Chondrocyte (in vitro differentiated cells): ENCODE measurements around the gene SYNCRIP. TPM values are rescaled to one million over a fixed set of nuclear protein-coding genes. Genes with fewer than 3 reads are reported as not detected.
"Not testable (repeated sequence)": the region's sequence is repeated elsewhere in the genome, so short reads cannot be mapped to it uniquely, and the experiment has no call there.

Source experiments
- DNase-seq: peaks from one replicate; pipeline ENCODE4 v3.0.0; 2021; ENCODE audit warnings: mixed read lengths, low spot score
- H3K27ac Mint-ChIP-seq: one replicate; pipeline ENCODE4 v1.8.0; 2021; ENCODE audit warnings: mild to moderate bottlenecking, moderate library complexity, mixed read lengths; ENCODE audit not compliant: unreplicated experiment
- H3K27me3 Mint-ChIP-seq: 2 replicates; pipeline ENCODE4 v1.8.0; 2021; ENCODE audit warnings: low read depth, mixed read lengths
- H3K36me3 Mint-ChIP-seq: 2 replicates; pipeline ENCODE4 v1.8.0; 2021; ENCODE audit warnings: low read depth, mixed read lengths
- H3K4me1 Mint-ChIP-seq: 2 replicates; pipeline ENCODE4 v1.8.0; 2021; ENCODE audit warnings: low read depth, mild to moderate bottlenecking, mixed read lengths
- H3K4me3 Mint-ChIP-seq: one replicate; pipeline ENCODE4 v1.8.0; 2021; ENCODE audit warnings: mild to moderate bottlenecking, moderate library complexity, mixed read lengths; ENCODE audit not compliant: unreplicated experiment
- H3K9me3 Mint-ChIP-seq: 2 replicates; pipeline ENCODE4 v1.8.0; 2021; ENCODE audit warnings: low read depth, mixed read lengths
- total RNA-seq: library from RNA; stranded (reverse); gene quantifications from 3 replicates; pipeline ENCODE4 v1.2.1, GENCODE V29; 2021
- TF ChIP-seq, protein P1 (sequence below): fragments of 200-600 bp; sonication (generic); IDR thresholded peaks from 2 replicates; pipeline ENCODE4 v1.5.0; 2021; ENCODE audit warnings: antibody characterized with exemption, mild to moderate bottlenecking, moderate library complexity

Gene SYNCRIP
- total RNA-seq, 1 donor from 2014 or later: 90.5 TPM

GRCh38 chr6:85641897-85642773, 551 bp downstream of the SYNCRIP start:
- H3K9me3 Mint-ChIP-seq: no peaks in the 10 kb centered on the region

GRCh38 chr6:85641522-85641896, 1.2 kb downstream of the SYNCRIP start:
- DNase-seq: no peak
- Mint-ChIP-seq H3K4me3 (peak overlapping the region; percentile 87), H3K27ac (peak overlapping the region; percentile 84), H3K9me3 (no peaks in the 10 kb centered on the region), H3K36me3 (peaks cover 27% of the 10 kb centered on the region), H3K27me3 (no peaks in the 10 kb centered on the region), H3K4me1 (peaks cover 57% of the 10 kb centered on the region)
- TF ChIP-seq, protein P1, sequence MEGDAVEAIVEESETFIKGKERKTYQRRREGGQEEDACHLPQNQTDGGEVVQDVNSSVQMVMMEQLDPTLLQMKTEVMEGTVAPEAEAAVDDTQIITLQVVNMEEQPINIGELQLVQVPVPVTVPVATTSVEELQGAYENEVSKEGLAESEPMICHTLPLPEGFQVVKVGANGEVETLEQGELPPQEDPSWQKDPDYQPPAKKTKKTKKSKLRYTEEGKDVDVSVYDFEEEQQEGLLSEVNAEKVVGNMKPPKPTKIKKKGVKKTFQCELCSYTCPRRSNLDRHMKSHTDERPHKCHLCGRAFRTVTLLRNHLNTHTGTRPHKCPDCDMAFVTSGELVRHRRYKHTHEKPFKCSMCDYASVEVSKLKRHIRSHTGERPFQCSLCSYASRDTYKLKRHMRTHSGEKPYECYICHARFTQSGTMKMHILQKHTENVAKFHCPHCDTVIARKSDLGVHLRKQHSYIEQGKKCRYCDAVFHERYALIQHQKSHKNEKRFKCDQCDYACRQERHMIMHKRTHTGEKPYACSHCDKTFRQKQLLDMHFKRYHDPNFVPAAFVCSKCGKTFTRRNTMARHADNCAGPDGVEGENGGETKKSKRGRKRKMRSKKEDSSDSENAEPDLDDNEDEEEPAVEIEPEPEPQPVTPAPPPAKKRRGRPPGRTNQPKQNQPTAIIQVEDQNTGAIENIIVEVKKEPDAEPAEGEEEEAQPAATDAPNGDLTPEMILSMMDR: no peak

More at GRCh38 chr6:85641897-85642773, 551 bp downstream of the SYNCRIP start:
- DNase-seq: peak; percentile 94
- Mint-ChIP-seq H3K27me3 (no peaks in the 10 kb centered on the region), H3K4me1 (peaks cover 54% of the 10 kb centered on the region), H3K4me3 (peak overlapping the region; percentile 87), H3K36me3 (peaks cover 23% of the 10 kb centered on the region), H3K27ac (peak overlapping the region; percentile 100)
- TF ChIP-seq, protein P1: peak; percentile 4

- no peaks in the 10 kb centered on the region for H3K27me3 Mint-ChIP-seq
- H3K4me3 Mint-ChIP-seq: peak overlapping the region; percentile 87
- H3K27ac Mint-ChIP-seq: peak overlapping the region; percentile 83
- TF ChIP-seq, protein P1: no peak
- H3K4me1 Mint-ChIP-seq: peaks cover 57% of the 10 kb centered on the region
- H3K36me3 Mint-ChIP-seq: peaks cover 28% of the 10 kb centered on the region
- DNase-seq: no peak
- H3K9me3 Mint-ChIP-seq: no peaks in the 10 kb centered on the region
These were observed 1.9 kb downstream of the SYNCRIP start for GRCh38 chr6:85640821-85641220.

DNA sequence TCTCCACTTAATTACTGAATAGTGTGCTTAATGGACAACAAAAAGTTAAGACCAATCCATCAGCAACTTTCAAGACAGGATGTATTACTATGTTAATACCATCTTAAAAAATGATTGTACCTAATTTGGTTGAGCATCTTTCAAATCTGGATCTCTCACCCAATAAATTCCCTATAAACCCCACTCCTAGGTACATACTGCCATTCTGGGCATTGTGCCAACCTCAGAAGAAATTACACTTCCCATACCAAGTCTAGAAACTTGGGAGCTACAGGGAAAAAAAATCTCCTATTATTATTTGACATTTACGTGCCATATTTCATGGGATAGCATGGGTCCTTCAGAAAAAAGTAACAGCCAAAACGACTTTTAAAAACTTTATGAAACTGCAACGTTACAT, 5.1 kb downstream of the SYNCRIP start:
- Mint-ChIP-seq H3K27ac (peak overlapping the region; percentile 8), H3K4me3 (no peak overlapping the region), H3K9me3 (no peaks in the 10 kb centered on the region), H3K27me3 (no peaks in the 10 kb centered on the region), H3K36me3 (peaks cover 38% of the 10 kb centered on the region), H3K4me1 (peaks cover 47% of the 10 kb centered on the region)
- TF ChIP-seq, protein P1: no peak
- no peak for DNase-seq

DNA sequence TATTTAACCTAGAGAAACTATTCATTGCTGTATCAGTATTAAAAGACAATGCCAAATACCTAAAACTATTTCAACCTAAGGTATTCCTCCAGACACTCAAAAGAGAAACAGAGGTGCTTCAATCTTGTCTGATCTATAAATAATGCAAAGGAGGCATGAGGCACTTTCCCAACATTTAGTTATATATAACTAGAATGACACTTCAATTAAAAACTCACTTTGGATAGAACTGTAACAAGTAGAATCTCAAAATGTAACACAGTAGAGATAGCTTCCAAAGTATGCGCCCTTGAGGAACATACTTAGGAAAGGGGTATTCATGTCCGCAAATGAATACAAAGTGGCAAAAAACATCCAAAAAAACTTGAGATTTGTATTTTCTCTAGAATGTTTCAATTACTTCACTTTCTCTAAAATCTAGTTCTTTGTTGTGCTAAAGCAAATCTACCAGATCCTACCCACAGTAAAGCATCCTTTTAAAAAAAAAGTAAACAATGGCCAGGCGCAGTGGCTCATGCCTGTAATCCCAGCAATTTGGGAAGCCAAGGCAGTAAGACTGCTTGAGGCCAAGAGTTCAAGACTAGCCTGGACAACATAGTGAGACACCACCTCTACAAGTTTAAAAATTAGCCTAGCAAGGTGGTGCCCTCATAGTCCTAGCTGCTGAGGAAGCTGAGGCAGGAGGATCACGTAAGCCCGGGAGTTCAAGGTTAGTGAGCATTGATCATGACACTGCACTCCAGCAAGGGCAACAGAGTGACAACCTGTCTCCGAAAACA, 10.3 kb downstream of the SYNCRIP start:
- H3K4me1 Mint-ChIP-seq: peaks cover 22% of the 10 kb centered on the region
- no peaks in the 10 kb centered on the region for H3K9me3 Mint-ChIP-seq
- no peak for DNase-seq
- H3K4me3 Mint-ChIP-seq: no peak overlapping the region
- TF ChIP-seq, protein P1: no peak
- H3K27ac Mint-ChIP-seq: no peak overlapping the region
- H3K27me3 Mint-ChIP-seq: no peaks in the 10 kb centered on the region
- peaks cover 36% of the 10 kb centered on the region for H3K36me3 Mint-ChIP-seq

- not testable (repeated sequence) for H3K4me3 Mint-ChIP-seq, H3K27ac Mint-ChIP-seq, H3K9me3 Mint-ChIP-seq, DNase-seq, H3K27me3 Mint-ChIP-seq
- Mint-ChIP-seq H3K36me3 (peaks cover 29% of the 10 kb centered on the region), H3K4me1 (peaks cover 16% of the 10 kb centered on the region)
These were observed 11.6 kb downstream of the SYNCRIP start for GRCh38 chr6:85631117-85631516.
